Endodermal cell (in vitro differentiated cells): ENCODE data around the gene SKA3. TPM values are rescaled to one million over a fixed set of nuclear protein-coding genes. Genes with fewer than 3 reads are reported as not detected.
"Not testable (repeated sequence)": the region's sequence is repeated elsewhere in the genome, so short reads cannot be mapped to it uniquely, and the experiment has no call there.

Source experiments
- DNase-seq: peaks from one replicate; pipeline ENCODE4 v3.0.0-alpha.2; 2017
- H3K27ac ChIP-seq: 2 replicates; pipeline ENCODE4 v1.5.1; 2013; ENCODE audit warnings: mild to moderate bottlenecking, low read depth, low read length, moderate library complexity
- H3K27me3 ChIP-seq: 2 replicates; pipeline ENCODE4 v1.6.1; 2013; ENCODE audit warnings: mild to moderate bottlenecking, low read length, moderate library complexity; ENCODE audit not compliant: insufficient read depth, control insufficient read depth, poor library complexity, severe bottlenecking
- H3K36me3 ChIP-seq: 2 replicates; pipeline ENCODE4 v1.7.0; 2013; ENCODE audit warnings: mild to moderate bottlenecking, low read length, moderate library complexity; ENCODE audit not compliant: control insufficient read depth, insufficient read depth
- H3K4me1 ChIP-seq: one replicate; pipeline ENCODE4 v1.7.0; 2013; ENCODE audit warnings: low read length; ENCODE audit not compliant: control insufficient read depth, insufficient read depth
- H3K4me3 ChIP-seq: 2 replicates; pipeline ENCODE4 v1.5.1; 2013; ENCODE audit warnings: mild to moderate bottlenecking, low read length, moderate library complexity
- H3K9ac ChIP-seq: 2 replicates; pipeline ENCODE4 v1.6.1; 2013; ENCODE audit warnings: mild to moderate bottlenecking, low read length, moderate library complexity; ENCODE audit not compliant: poor library complexity, severe bottlenecking; ENCODE audit errors: extremely low read depth
- H3K9me3 ChIP-seq: 2 replicates; pipeline ENCODE4 v1.6.1; 2013; ENCODE audit warnings: mild to moderate bottlenecking, low read length, moderate library complexity; ENCODE audit not compliant: control insufficient read depth
- H3K27ac Mint-ChIP-seq: 2 replicates; pipeline ENCODE4 v1.8.0; 2020; ENCODE audit warnings: mixed read lengths
- H3K27me3 Mint-ChIP-seq: 2 replicates; pipeline ENCODE4 v1.8.0; 2021; ENCODE audit warnings: mild to moderate bottlenecking, mixed read lengths; ENCODE audit not compliant: insufficient read depth
- H3K36me3 Mint-ChIP-seq: 2 replicates; pipeline ENCODE4 v1.8.0; 2020; ENCODE audit warnings: low read depth, mixed read lengths
- H3K4me1 Mint-ChIP-seq: 2 replicates; pipeline ENCODE4 v1.8.0; 2020; ENCODE audit warnings: mixed read lengths
- H3K4me3 Mint-ChIP-seq: 2 replicates; pipeline ENCODE4 v1.8.0; 2020; ENCODE audit warnings: mild to moderate bottlenecking, moderate library complexity, mixed read lengths
- H3K9me3 Mint-ChIP-seq: 2 replicates; pipeline ENCODE4 v1.8.0; 2020; ENCODE audit warnings: mild to moderate bottlenecking, mixed read lengths
- WGBS, 2 experiments: methylation state at CpG; one replicate each; pipeline versions ENCODE4 v1.1.5 to v1.1.7; 2013; ENCODE audit warnings: missing lambda C conversion rate in 2 of 2, mixed read lengths in 1 of 2; ENCODE audit not compliant: insufficient coverage in 1 of 2, insufficient read length in 1 of 2; 5-methylcytosine and 5-hydroxymethylcytosine counted together
- total RNA-seq, 2 donors: library from RNA; stranded (reverse); fragmentation: NEBNext Ultra II Directional in 1 of 2; extraction: Animal tissue kit (Norgen Biotek cat#: 25700) in 1 of 2; gene quantifications; 2 replicates in 1 of 2; 3 replicates in 1 of 2; pipeline ENCODE4 v1.2.1, GENCODE V29; 2021
- TF ChIP-seq, protein P1 (sequence below): fragments of 200-600 bp; sonication (generic); conservative IDR thresholded peaks from 2 replicates; pipeline ENCODE4 v1.5.0; 2021; ENCODE audit warnings: antibody characterized with exemption, mild to moderate bottlenecking

SKA3 gene
- total RNA-seq, 2 donors from 2014 or later = 24.1 to 35.3 TPM

DNA sequence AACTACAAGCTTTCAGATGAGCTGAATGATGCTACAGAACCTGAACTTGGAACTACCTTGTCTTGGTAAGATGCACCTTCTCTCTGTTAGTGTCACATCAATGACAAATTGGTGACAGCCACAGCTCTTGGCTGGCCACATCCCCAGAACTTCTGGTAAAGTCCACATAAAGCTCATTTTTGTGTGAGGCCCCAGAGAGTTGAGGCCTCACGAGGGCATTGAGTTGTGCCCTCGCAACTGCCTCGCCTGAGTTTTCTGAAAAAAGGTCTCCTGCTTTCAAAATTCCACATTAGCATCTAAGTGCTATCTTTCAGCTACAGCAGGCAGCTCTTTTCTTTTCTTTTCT is 42.7 kb upstream of the SKA3 start:
- no peak overlapping the region for H3K9ac ChIP-seq
- no peaks in the 10 kb centered on the region for H3K36me3 ChIP-seq
- TF ChIP-seq, protein P1, sequence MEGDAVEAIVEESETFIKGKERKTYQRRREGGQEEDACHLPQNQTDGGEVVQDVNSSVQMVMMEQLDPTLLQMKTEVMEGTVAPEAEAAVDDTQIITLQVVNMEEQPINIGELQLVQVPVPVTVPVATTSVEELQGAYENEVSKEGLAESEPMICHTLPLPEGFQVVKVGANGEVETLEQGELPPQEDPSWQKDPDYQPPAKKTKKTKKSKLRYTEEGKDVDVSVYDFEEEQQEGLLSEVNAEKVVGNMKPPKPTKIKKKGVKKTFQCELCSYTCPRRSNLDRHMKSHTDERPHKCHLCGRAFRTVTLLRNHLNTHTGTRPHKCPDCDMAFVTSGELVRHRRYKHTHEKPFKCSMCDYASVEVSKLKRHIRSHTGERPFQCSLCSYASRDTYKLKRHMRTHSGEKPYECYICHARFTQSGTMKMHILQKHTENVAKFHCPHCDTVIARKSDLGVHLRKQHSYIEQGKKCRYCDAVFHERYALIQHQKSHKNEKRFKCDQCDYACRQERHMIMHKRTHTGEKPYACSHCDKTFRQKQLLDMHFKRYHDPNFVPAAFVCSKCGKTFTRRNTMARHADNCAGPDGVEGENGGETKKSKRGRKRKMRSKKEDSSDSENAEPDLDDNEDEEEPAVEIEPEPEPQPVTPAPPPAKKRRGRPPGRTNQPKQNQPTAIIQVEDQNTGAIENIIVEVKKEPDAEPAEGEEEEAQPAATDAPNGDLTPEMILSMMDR = no peak
- no peak overlapping the region for H3K27ac Mint-ChIP-seq
- WGBS, 2 experiments = 89 to 97% methylated on average over 3 of the region's 3 CpGs
- no peak overlapping the region for H3K27ac ChIP-seq
- no peak for DNase-seq
- H3K9me3 ChIP-seq = peaks cover 12% of the 10 kb centered on the region
- no peak overlapping the region for H3K4me3 ChIP-seq
- H3K4me1 ChIP-seq = no peaks in the 10 kb centered on the region
- H3K27me3 ChIP-seq = no peaks in the 10 kb centered on the region
- no peak overlapping the region for H3K4me3 Mint-ChIP-seq
- H3K27me3 Mint-ChIP-seq = no peaks in the 10 kb centered on the region
- H3K36me3 Mint-ChIP-seq = no peaks in the 10 kb centered on the region
- H3K4me1 Mint-ChIP-seq = no peaks in the 10 kb centered on the region
- peaks cover 14% of the 10 kb centered on the region for H3K9me3 Mint-ChIP-seq

DNA sequence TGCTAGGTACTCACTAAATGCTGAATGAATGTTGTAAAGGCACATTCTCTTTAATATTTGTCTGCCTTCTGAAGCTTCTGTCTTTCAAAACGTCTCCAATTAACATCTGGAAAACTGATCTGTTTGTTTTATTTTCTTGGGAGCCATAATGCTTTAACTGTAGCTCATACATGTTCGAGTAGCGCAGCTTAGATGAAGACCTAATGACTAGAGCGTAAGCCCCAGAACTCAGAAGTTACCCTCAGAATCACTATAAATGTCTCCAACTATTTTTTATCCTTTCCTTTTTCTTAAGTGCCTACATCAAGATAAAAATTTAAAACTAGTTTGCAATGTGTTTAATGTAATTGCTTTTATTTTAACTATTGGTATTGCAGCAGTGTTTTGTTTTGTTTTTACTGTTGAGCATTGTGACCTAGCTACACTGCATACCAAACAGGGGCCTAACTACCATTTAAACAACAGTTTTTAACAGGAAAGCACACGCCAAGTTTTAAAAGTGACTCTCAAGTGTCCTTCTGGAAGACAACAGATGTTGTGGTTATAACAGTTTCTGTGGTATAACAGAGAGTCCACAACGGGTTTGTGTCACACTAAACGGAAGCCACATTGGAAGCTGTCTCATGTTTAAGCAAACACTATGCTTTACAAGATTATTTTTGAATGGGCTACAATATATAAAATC is 42.1 kb upstream of the SKA3 start:
- H3K27ac Mint-ChIP-seq = no peak overlapping the region
- H3K27me3 ChIP-seq = no peaks in the 10 kb centered on the region
- H3K9me3 ChIP-seq = peaks cover 12% of the 10 kb centered on the region
- TF ChIP-seq, protein P1 = no peak
- no peak overlapping the region for H3K4me3 Mint-ChIP-seq
- no peak overlapping the region for H3K4me3 ChIP-seq
- H3K27ac ChIP-seq = no peak overlapping the region
- no peaks in the 10 kb centered on the region for H3K36me3 Mint-ChIP-seq
- no peaks in the 10 kb centered on the region for H3K4me1 ChIP-seq
- H3K4me1 Mint-ChIP-seq = no peaks in the 10 kb centered on the region
- H3K27me3 Mint-ChIP-seq = no peaks in the 10 kb centered on the region
- H3K9ac ChIP-seq = no peak overlapping the region
- 87 to 90% methylated on average over 5 to 7 of the region's 7 CpGs for WGBS, 2 experiments
- H3K36me3 ChIP-seq = no peaks in the 10 kb centered on the region
- H3K9me3 Mint-ChIP-seq = peaks cover 18% of the 10 kb centered on the region
- DNase-seq = no peak

- Mint-ChIP-seq H3K9me3 (peaks cover 30% of the 10 kb centered on the region), H3K27me3 (peaks cover 6% of the 10 kb centered on the region), H3K36me3 (no peaks in the 10 kb centered on the region), H3K4me3 (no peak overlapping the region), H3K27ac (no peak overlapping the region), H3K4me1 (no peaks in the 10 kb centered on the region)
- Histone ChIP-seq H3K4me1 (no peaks in the 10 kb centered on the region), H3K27ac (no peak overlapping the region), H3K4me3 (no peak overlapping the region), H3K36me3 (no peaks in the 10 kb centered on the region), H3K9me3 (peaks cover 17% of the 10 kb centered on the region), H3K27me3 (no peaks in the 10 kb centered on the region), H3K9ac (no peak overlapping the region)
- TF ChIP-seq, protein P1 = no peak
- no peak for DNase-seq
- WGBS, 2 experiments = 69 to 72% methylated on average over 10 to 13 of the region's 13 CpGs
These were observed 40.0 kb upstream of the SKA3 start for GRCh38 chr13:21216332-21216731.

DNA sequence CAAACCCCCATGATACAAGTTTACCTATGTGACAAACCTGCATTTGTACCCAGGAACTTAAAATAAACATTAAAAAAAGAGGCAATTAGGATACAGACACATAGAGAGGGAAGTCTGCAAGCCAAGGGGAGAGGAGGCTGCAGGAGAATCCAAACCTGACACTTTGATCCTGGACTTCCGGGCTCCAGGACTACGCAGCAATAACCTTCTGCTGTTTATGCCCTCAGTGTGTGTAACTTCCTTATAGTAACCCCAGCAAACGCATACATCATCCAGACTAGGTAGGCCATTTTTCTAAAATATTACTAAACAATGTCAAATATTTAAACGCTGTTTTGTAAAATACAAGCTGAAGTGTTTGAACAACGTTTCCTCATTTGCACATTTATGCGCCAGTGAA is 39.1 kb upstream of the SKA3 start:
- H3K27me3 Mint-ChIP-seq, H3K4me3 Mint-ChIP-seq, H3K4me1 ChIP-seq, H3K27me3 ChIP-seq, H3K27ac ChIP-seq, DNase-seq, H3K36me3 Mint-ChIP-seq, H3K36me3 ChIP-seq, H3K4me3 ChIP-seq, H3K4me1 Mint-ChIP-seq, H3K9ac ChIP-seq, H3K27ac Mint-ChIP-seq: not testable (repeated sequence)
- peaks cover 30% of the 10 kb centered on the region for H3K9me3 Mint-ChIP-seq
- peaks cover 12% of the 10 kb centered on the region for H3K9me3 ChIP-seq
- 95 to 100% methylated on average over 3 to 6 of the region's 6 CpGs for WGBS, 2 experiments
